ENCODE data around the gene SLC49A3. TPM values are rescaled to one million over a fixed set of nuclear protein-coding genes. Genes with fewer than 3 reads are reported as not detected.

Gene SLC49A3
- total and polyA plus RNA-seq, 2 experiments from 2014 or later = 12.2 to 12.8 TPM

- H3K4me1 ChIP-seq (ENCODE audit: insufficient read depth) = peaks cover 3% of the 10 kb centered on the region
- over 99% methylated on average over 22 of the region's 61 CpGs for WGBS (ENCODE audit: low lambda C conversion rate, missing lambda C conversion rate)
- no peaks in the 10 kb centered on the region for H3K27me3 ChIP-seq
- no peak for TF ChIP-seq EZH2 (IDR thresholded peaks at IDR 0.05; ENCODE audit: borderline replicate concordance)
- no peak for TF ChIP-seq EZH2phosphoT487 (IDR thresholded peaks at IDR 0.05; ENCODE audit: low read depth, severe bottlenecking, unreplicated experiment)
- no peak for TF ChIP-seq CTCF (IDR thresholded peaks at IDR 0.05; ENCODE audit: poor library complexity)
- no peak overlapping the region for H3K4me2 ChIP-seq
- no peak overlapping the region for H3K27ac ChIP-seq
- H3K9me2 ChIP-seq (replicated peaks; ENCODE audit: insufficient read depth) = no peaks in the 10 kb centered on the region
- H3K36me3 ChIP-seq (replicated peaks; ENCODE audit: insufficient read depth, low read depth) = no peaks in the 10 kb centered on the region
- no peak for DNase-seq (ENCODE audit: low spot score)
- no peak overlapping the region for H3K4me3 ChIP-seq
- peaks cover 79% of the 10 kb centered on the region for H4K20me1 ChIP-seq (ENCODE audit: insufficient read depth, poor library complexity, severe bottlenecking)
- peaks cover 93% of the 10 kb centered on the region for H3K79me2 ChIP-seq
- H2AFZ ChIP-seq = no peak overlapping the region
- no peaks in the 10 kb centered on the region for H3K9me3 ChIP-seq (ENCODE audit: low read depth)
Observed at GRCh38 chr4:722851-723360, 34.0 kb upstream of the SLC49A3 start.

GRCh38 chr4:722169-722725 is 33.3 kb upstream of the SLC49A3 start:
- Histone ChIP-seq H3K36me3 (replicated peaks; ENCODE audit: insufficient read depth, low read depth) (no peaks in the 10 kb centered on the region), H3K27ac (no peak overlapping the region), H3K4me1 (ENCODE audit: insufficient read depth) (peaks cover 3% of the 10 kb centered on the region), H3K9me2 (replicated peaks; ENCODE audit: insufficient read depth) (no peaks in the 10 kb centered on the region), H3K27me3 (no peaks in the 10 kb centered on the region), H3K79me2 (peaks cover 93% of the 10 kb centered on the region), H3K9me3 (ENCODE audit: low read depth) (no peaks in the 10 kb centered on the region), H3K4me2 (no peak overlapping the region), H3K4me3 (no peak overlapping the region), H2AFZ (no peak overlapping the region), H4K20me1 (ENCODE audit: insufficient read depth, poor library complexity, severe bottlenecking) (peaks cover 80% of the 10 kb centered on the region)
- TF ChIP-seq EZH2phosphoT487 (IDR thresholded peaks at IDR 0.05; ENCODE audit: low read depth, severe bottlenecking, unreplicated experiment) (no peak), EZH2 (IDR thresholded peaks at IDR 0.05; ENCODE audit: borderline replicate concordance) (no peak), CTCF (IDR thresholded peaks at IDR 0.05; ENCODE audit: poor library complexity) (no peak)
- DNase-seq (ENCODE audit: low spot score) = no peak
- WGBS (ENCODE audit: low lambda C conversion rate, missing lambda C conversion rate) = 96% methylated on average over 21 of the region's 47 CpGs

- TF ChIP-seq EZH2phosphoT487 (IDR thresholded peaks at IDR 0.05; ENCODE audit: low read depth, severe bottlenecking, unreplicated experiment) = no peak
- TF ChIP-seq CTCF (IDR thresholded peaks at IDR 0.05; ENCODE audit: poor library complexity) = no peak
- no peak for TF ChIP-seq EZH2 (IDR thresholded peaks at IDR 0.05; ENCODE audit: borderline replicate concordance)
- Histone ChIP-seq H3K4me3 (no peak overlapping the region), H4K20me1 (ENCODE audit: insufficient read depth, poor library complexity, severe bottlenecking) (peaks cover 77% of the 10 kb centered on the region), H3K27ac (no peak overlapping the region), H3K36me3 (replicated peaks; ENCODE audit: insufficient read depth, low read depth) (no peaks in the 10 kb centered on the region), H3K27me3 (no peaks in the 10 kb centered on the region), H2AFZ (no peak overlapping the region), H3K9me2 (replicated peaks; ENCODE audit: insufficient read depth) (no peaks in the 10 kb centered on the region), H3K4me2 (no peak overlapping the region), H3K4me1 (ENCODE audit: insufficient read depth) (peaks cover 3% of the 10 kb centered on the region), H3K9me3 (ENCODE audit: low read depth) (no peaks in the 10 kb centered on the region), H3K79me2 (peaks cover 89% of the 10 kb centered on the region)
- 93% methylated on average over 28 of the region's 31 CpGs for WGBS (ENCODE audit: low lambda C conversion rate, missing lambda C conversion rate)
- no peak for DNase-seq (ENCODE audit: low spot score)
Observed at GRCh38 chr4:721261-722168, 32.6 kb upstream of the SLC49A3 start.
